ENCODE measurements around the gene GNA12.

GNA12 gene

GRCh38 chr7:2761801-2762497 lies 82.2 kb downstream of the GNA12 start:
- no peak for DNase-seq (ENCODE audit: low spot score)
- H2BK12ac ChIP-seq (ENCODE audit: low read length), result no peak overlapping the region
- no peak overlapping the region for H3K27ac ChIP-seq (replicated peaks; ENCODE audit: low read length)
- H3K27me3 ChIP-seq (ENCODE audit: control insufficient read depth in 3 of 3, insufficient read depth in 3 of 3, low read depth in 1 of 3, low read length in 3 of 3), result no peaks in the 10 kb centered on the region
- no peak overlapping the region for H3K4me2 ChIP-seq (ENCODE audit: insufficient read depth, low read length, poor library complexity, severe bottlenecking)
- H3K9me3 ChIP-seq (replicated peaks in 1 of 2; ENCODE audit: control insufficient read depth in 2 of 2, insufficient read depth in 1 of 2, low read depth in 1 of 2, low read length in 2 of 2), result no peaks in the 10 kb centered on the region
- H2BK120ac ChIP-seq (ENCODE audit: low read depth, low read length), result no peak overlapping the region
- peaks cover 0 to 17% of the 10 kb centered on the region in 2 donors for H3K36me3 ChIP-seq (replicated peaks in 1 of 2; ENCODE audit: control insufficient read depth in 2 of 2, insufficient read depth in 2 of 2, low read length in 2 of 2)
- H2AK5ac ChIP-seq (ENCODE audit: low read depth, low read length), result no peak overlapping the region
- H4K91ac ChIP-seq (ENCODE audit: low read depth, low read length, poor library complexity), result no peak overlapping the region
- H3K4ac ChIP-seq (ENCODE audit: low read length), result no peak overlapping the region
- H2BK5ac ChIP-seq (ENCODE audit: low read length), result no peak overlapping the region
- peak overlapping the region; percentile 21 for H3K23ac ChIP-seq (ENCODE audit: low read depth, low read length, poor library complexity)
- no peak overlapping the region for H4K8ac ChIP-seq (ENCODE audit: low read depth, low read length)
- H2AFZ ChIP-seq (ENCODE audit: low read length), result no peak overlapping the region
- peaks cover 15 to 16% of the 10 kb centered on the region in 2 donors for H3K4me1 ChIP-seq (ENCODE audit: control insufficient read depth in 2 of 2, insufficient read depth in 1 of 2, low read depth in 1 of 2, low read length in 2 of 2)
- no CpG with 5 or more reads among the region's 29 CpGs for WGBS, 2 donors (ENCODE audit: extremely low coverage in 2 of 2, insufficient read length in 2 of 2, insufficient replicate concordance in 1 of 2)
- no peak overlapping the region for H3K9ac ChIP-seq (ENCODE audit: low read depth, low read length, poor library complexity)
- H3K18ac ChIP-seq (ENCODE audit: low read length), result no peak overlapping the region
- no peak overlapping the region for H2BK15ac ChIP-seq (ENCODE audit: low read length)
- peaks cover 6% of the 10 kb centered on the region for H3K79me1 ChIP-seq (ENCODE audit: low read depth, low read length)
- no peak overlapping the region for H3K4me3 ChIP-seq (ENCODE audit: low read length in 2 of 2)
- peak overlapping the region; percentile 27 for H3K14ac ChIP-seq (ENCODE audit: low read length)

GRCh38 chr7:2761131-2761624 lies 82.9 kb downstream of the GNA12 start:
- Histone ChIP-seq H4K8ac (ENCODE audit: low read depth, low read length) (no peak overlapping the region), H3K14ac (ENCODE audit: low read length) (no peak overlapping the region), H2BK5ac (ENCODE audit: low read length) (no peak overlapping the region), H3K36me3 (replicated peaks in 1 of 2; ENCODE audit: control insufficient read depth in 2 of 2, insufficient read depth in 2 of 2, low read length in 2 of 2) (peaks cover 0 to 24% of the 10 kb centered on the region in 2 donors), H3K4me1 (ENCODE audit: control insufficient read depth in 2 of 2, insufficient read depth in 1 of 2, low read depth in 1 of 2, low read length in 2 of 2) (peaks cover 15 to 16% of the 10 kb centered on the region in 2 donors), H2BK12ac (ENCODE audit: low read length) (no peak overlapping the region), H3K4me3 (ENCODE audit: low read length in 2 of 2) (no peak overlapping the region), H3K18ac (ENCODE audit: low read length) (peak overlapping the region; percentile 15), H2AK5ac (ENCODE audit: low read depth, low read length) (no peak overlapping the region), H2AFZ (ENCODE audit: low read length) (no peak overlapping the region), H3K23ac (ENCODE audit: low read depth, low read length, poor library complexity) (no peak overlapping the region), H3K9ac (ENCODE audit: low read depth, low read length, poor library complexity) (no peak overlapping the region), H3K27me3 (ENCODE audit: control insufficient read depth in 3 of 3, insufficient read depth in 3 of 3, low read depth in 1 of 3, low read length in 3 of 3) (no peaks in the 10 kb centered on the region), H2BK15ac (ENCODE audit: low read length) (no peak overlapping the region), H4K91ac (ENCODE audit: low read depth, low read length, poor library complexity) (no peak overlapping the region), H3K4ac (ENCODE audit: low read length) (no peak overlapping the region), H3K27ac (replicated peaks; ENCODE audit: low read length) (no peak overlapping the region), H2BK120ac (ENCODE audit: low read depth, low read length) (no peak overlapping the region), H3K79me1 (ENCODE audit: low read depth, low read length) (peaks cover 6% of the 10 kb centered on the region), H3K9me3 (replicated peaks in 1 of 2; ENCODE audit: control insufficient read depth in 2 of 2, insufficient read depth in 1 of 2, low read depth in 1 of 2, low read length in 2 of 2) (no peaks in the 10 kb centered on the region), H3K4me2 (ENCODE audit: insufficient read depth, low read length, poor library complexity, severe bottlenecking) (no peak overlapping the region)
- no peak for DNase-seq (ENCODE audit: low spot score)
- WGBS, 2 donors (ENCODE audit: extremely low coverage in 2 of 2, insufficient read length in 2 of 2, insufficient replicate concordance in 1 of 2), result no CpG with 5 or more reads among the region's 19 CpGs

- no peak overlapping the region for H2AFZ ChIP-seq (ENCODE audit: low read length)
- peak overlapping the region; percentile 56 for H3K23ac ChIP-seq (ENCODE audit: low read depth, low read length, poor library complexity)
- H2BK120ac ChIP-seq (ENCODE audit: low read depth, low read length), result no peak overlapping the region
- no peaks in the 10 kb centered on the region for H3K27me3 ChIP-seq (ENCODE audit: control insufficient read depth in 3 of 3, insufficient read depth in 3 of 3, low read depth in 1 of 3, low read length in 3 of 3)
- no peak overlapping the region for H4K91ac ChIP-seq (ENCODE audit: low read depth, low read length, poor library complexity)
- peak overlapping the region; percentile 20 for H2AK5ac ChIP-seq (ENCODE audit: low read depth, low read length)
- no peak overlapping the region for H3K27ac ChIP-seq (replicated peaks; ENCODE audit: low read length)
- H3K4me3 ChIP-seq (ENCODE audit: low read length in 2 of 2), result no peak overlapping the region
- H3K18ac ChIP-seq (ENCODE audit: low read length), result peak overlapping the region; percentile 33
- peaks cover 6% of the 10 kb centered on the region for H3K79me1 ChIP-seq (ENCODE audit: low read depth, low read length)
- H3K4me2 ChIP-seq (ENCODE audit: insufficient read depth, low read length, poor library complexity, severe bottlenecking), result no peak overlapping the region
- H3K14ac ChIP-seq (ENCODE audit: low read length), result no peak overlapping the region
- DNase-seq (ENCODE audit: low spot score), result peak; percentile 21
- H2BK15ac ChIP-seq (ENCODE audit: low read length), result no peak overlapping the region
- H2BK5ac ChIP-seq (ENCODE audit: low read length), result no peak overlapping the region
- no peak overlapping the region for H3K4ac ChIP-seq (ENCODE audit: low read length)
- peaks cover 0 to 25% of the 10 kb centered on the region in 2 donors for H3K36me3 ChIP-seq (replicated peaks in 1 of 2; ENCODE audit: control insufficient read depth in 2 of 2, insufficient read depth in 2 of 2, low read length in 2 of 2)
- no CpG with 5 or more reads among the region's 22 CpGs for WGBS, 2 donors (ENCODE audit: extremely low coverage in 2 of 2, insufficient read length in 2 of 2, insufficient replicate concordance in 1 of 2)
- peaks cover 15 to 16% of the 10 kb centered on the region in 2 donors for H3K4me1 ChIP-seq (ENCODE audit: control insufficient read depth in 2 of 2, insufficient read depth in 1 of 2, low read depth in 1 of 2, low read length in 2 of 2)
- peak overlapping the region; percentile 56 for H3K9ac ChIP-seq (ENCODE audit: low read depth, low read length, poor library complexity)
- peaks cover 0 to 5% of the 10 kb centered on the region in 2 donors for H3K9me3 ChIP-seq (replicated peaks in 1 of 2; ENCODE audit: control insufficient read depth in 2 of 2, insufficient read depth in 1 of 2, low read depth in 1 of 2, low read length in 2 of 2)
- no peak overlapping the region for H2BK12ac ChIP-seq (ENCODE audit: low read length)
- H4K8ac ChIP-seq (ENCODE audit: low read depth, low read length), result peak overlapping the region; percentile 74
Measured at GRCh38 chr7:2760098-2760889, 83.8 kb downstream of the GNA12 start.

GRCh38 chr7:2759736-2760097 lies 84.4 kb downstream of the GNA12 start:
- peaks cover 6% of the 10 kb centered on the region for H3K79me1 ChIP-seq (ENCODE audit: low read depth, low read length)
- H4K8ac ChIP-seq (ENCODE audit: low read depth, low read length), result no peak overlapping the region
- H4K91ac ChIP-seq (ENCODE audit: low read depth, low read length, poor library complexity), result no peak overlapping the region
- peaks cover 0 to 7% of the 10 kb centered on the region in 2 donors for H3K9me3 ChIP-seq (replicated peaks in 1 of 2; ENCODE audit: control insufficient read depth in 2 of 2, insufficient read depth in 1 of 2, low read depth in 1 of 2, low read length in 2 of 2)
- H3K4me2 ChIP-seq (ENCODE audit: insufficient read depth, low read length, poor library complexity, severe bottlenecking), result no peak overlapping the region
- no peak overlapping the region for H2AFZ ChIP-seq (ENCODE audit: low read length)
- peaks cover 0 to 25% of the 10 kb centered on the region in 2 donors for H3K36me3 ChIP-seq (replicated peaks in 1 of 2; ENCODE audit: control insufficient read depth in 2 of 2, insufficient read depth in 2 of 2, low read length in 2 of 2)
- H3K9ac ChIP-seq (ENCODE audit: low read depth, low read length, poor library complexity), result no peak overlapping the region
- no peak overlapping the region for H3K4ac ChIP-seq (ENCODE audit: low read length)
- WGBS, 2 donors (ENCODE audit: extremely low coverage in 2 of 2, insufficient read length in 2 of 2, insufficient replicate concordance in 1 of 2), result no CpG with 5 or more reads among the region's 8 CpGs
- no peak overlapping the region for H2AK5ac ChIP-seq (ENCODE audit: low read depth, low read length)
- no peak overlapping the region for H3K23ac ChIP-seq (ENCODE audit: low read depth, low read length, poor library complexity)
- no peak overlapping the region for H2BK120ac ChIP-seq (ENCODE audit: low read depth, low read length)
- H3K14ac ChIP-seq (ENCODE audit: low read length), result no peak overlapping the region
- H3K18ac ChIP-seq (ENCODE audit: low read length), result no peak overlapping the region
- no peak overlapping the region for H3K27ac ChIP-seq (replicated peaks; ENCODE audit: low read length)
- no peaks in the 10 kb centered on the region for H3K27me3 ChIP-seq (ENCODE audit: control insufficient read depth in 3 of 3, insufficient read depth in 3 of 3, low read depth in 1 of 3, low read length in 3 of 3)
- H3K4me1 ChIP-seq (ENCODE audit: control insufficient read depth in 2 of 2, insufficient read depth in 1 of 2, low read depth in 1 of 2, low read length in 2 of 2), result peaks cover 15 to 16% of the 10 kb centered on the region in 2 donors
- no peak overlapping the region for H2BK5ac ChIP-seq (ENCODE audit: low read length)
- no peak overlapping the region for H2BK12ac ChIP-seq (ENCODE audit: low read length)
- no peak overlapping the region for H3K4me3 ChIP-seq (ENCODE audit: low read length in 2 of 2)
- DNase-seq (ENCODE audit: low spot score), result no peak
- no peak overlapping the region for H2BK15ac ChIP-seq (ENCODE audit: low read length)

Measured in neuronal stem cell (in vitro differentiated cells).